ENCODE results near the gene GALNT2.

GALNT2 gene

DNA sequence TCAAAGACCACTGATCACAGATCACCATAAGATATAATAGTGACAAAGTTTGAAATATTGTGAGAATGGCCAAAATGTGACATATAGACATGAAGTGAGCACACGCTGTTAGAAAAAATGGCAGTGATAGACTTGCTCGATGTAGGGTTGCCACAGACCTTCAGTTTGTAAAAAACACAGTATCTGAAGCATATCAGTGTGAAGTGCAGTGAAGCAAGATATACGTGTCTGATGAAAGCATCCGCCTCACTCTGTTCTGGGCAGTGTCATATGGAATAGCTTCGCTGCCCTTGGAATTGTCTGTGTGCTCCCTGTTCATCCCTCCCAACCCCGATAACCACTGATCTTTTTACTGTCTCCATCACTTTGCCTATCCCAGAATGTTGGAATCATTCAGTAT, 50.7 kb downstream of the GALNT2 start:
- DNase-seq, result no peak

DNA sequence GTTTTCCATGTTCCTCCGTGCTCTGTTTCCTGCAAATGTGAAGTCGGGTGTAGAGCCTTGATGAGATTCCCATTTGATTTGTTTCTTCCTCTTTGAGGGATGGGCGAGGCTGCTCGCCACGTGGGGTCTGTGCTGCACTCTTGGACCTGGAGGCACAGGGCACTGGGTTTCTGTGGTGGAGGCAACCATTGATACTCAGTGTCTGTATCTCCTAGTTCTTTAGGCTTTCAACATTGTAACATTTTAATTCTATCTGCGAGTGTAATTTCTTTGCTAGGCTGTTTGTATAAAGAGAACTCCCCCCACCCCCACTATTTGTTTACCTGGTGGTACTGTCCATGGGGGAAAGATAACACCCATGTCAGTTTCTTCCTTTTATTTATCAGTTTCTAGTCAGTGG, 52.3 kb downstream of the GALNT2 start:
- no peak for DNase-seq

- no peak for DNase-seq
Measured at GRCh38 chr1:230120289-230120920, 53.4 kb downstream of the GALNT2 start.

- no peak for DNase-seq
Measured at GRCh38 chr1:230120921-230121381, 53.9 kb downstream of the GALNT2 start.

DNA sequence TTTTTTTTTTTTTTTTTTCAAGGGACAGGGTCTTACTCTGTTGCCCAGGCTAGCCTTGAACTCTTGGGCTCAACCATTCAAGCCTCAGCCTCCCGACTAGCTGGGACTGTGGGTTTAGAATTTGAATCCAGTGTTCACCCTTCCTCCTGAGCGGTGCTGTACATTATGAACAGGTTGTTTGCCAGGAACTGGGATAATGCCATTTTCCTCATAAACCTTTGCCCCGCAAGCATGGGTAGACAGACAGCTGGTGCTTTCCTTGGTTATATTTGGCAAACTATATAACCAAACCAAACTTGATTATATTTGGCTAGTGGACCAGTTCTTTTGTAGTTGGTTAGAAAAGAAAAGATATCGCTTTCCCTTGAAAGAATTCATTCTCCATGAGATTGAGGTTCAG, 54.9 kb downstream of the GALNT2 start:
- DNase-seq, result no peak

GRCh38 chr1:230122366-230123279, 55.6 kb downstream of the GALNT2 start:
- DNase-seq, result no peak

DNA sequence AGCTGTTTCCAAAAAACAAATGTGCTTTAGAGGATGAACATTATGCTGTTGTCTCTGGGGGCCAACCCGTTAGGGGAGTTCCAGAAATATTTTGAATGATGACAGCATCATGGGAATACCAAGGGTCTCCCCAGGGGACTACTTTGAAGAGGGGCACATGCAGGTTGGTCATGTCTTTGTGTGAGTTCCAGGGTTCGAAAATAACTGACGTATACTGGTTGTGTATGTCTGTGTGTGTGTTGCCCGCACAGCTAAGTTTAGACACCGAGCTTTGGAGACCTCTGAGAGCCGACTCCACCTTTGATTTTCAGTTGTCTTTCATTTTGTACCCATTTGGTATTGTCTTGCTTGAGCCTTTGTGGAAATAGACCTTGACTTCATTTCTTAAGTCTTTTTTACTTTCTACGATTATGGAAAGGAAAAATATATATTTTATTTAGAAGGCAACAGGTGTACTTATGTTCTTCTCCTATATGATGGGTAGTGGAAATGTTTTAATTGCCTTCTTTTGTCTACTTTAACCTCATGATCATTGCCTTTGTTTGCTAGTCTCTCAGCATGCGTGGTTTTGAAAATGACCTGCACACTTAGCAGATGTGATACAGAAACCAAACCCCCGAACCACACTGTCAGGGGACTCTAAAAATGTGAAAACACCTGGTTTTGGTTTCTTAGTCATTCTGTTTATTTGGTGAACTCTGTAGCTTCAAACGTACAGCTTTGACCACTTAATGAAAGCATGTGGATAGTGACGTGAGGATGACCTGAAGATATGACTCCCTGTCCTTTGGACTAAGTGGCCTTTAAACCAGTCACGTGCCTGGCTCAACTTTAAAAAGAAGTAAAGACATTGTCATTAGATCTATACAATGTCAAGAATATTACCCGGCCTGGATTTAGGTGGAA, 56.5 kb downstream of the GALNT2 start:
- DNase-seq, result no peak

- DNase-seq, result no peak
Measured at GRCh38 chr1:230124186-230125128, 57.4 kb downstream of the GALNT2 start.

GRCh38 chr1:230125141-230125540, 58.1 kb downstream of the GALNT2 start:
- DNase-seq, result no peak

GRCh38 chr1:230125640-230126528, 58.8 kb downstream of the GALNT2 start:
- no peak for DNase-seq

- DNase-seq, result no peak
Measured at GRCh38 chr1:230126529-230127104, 59.6 kb downstream of the GALNT2 start.

DNA sequence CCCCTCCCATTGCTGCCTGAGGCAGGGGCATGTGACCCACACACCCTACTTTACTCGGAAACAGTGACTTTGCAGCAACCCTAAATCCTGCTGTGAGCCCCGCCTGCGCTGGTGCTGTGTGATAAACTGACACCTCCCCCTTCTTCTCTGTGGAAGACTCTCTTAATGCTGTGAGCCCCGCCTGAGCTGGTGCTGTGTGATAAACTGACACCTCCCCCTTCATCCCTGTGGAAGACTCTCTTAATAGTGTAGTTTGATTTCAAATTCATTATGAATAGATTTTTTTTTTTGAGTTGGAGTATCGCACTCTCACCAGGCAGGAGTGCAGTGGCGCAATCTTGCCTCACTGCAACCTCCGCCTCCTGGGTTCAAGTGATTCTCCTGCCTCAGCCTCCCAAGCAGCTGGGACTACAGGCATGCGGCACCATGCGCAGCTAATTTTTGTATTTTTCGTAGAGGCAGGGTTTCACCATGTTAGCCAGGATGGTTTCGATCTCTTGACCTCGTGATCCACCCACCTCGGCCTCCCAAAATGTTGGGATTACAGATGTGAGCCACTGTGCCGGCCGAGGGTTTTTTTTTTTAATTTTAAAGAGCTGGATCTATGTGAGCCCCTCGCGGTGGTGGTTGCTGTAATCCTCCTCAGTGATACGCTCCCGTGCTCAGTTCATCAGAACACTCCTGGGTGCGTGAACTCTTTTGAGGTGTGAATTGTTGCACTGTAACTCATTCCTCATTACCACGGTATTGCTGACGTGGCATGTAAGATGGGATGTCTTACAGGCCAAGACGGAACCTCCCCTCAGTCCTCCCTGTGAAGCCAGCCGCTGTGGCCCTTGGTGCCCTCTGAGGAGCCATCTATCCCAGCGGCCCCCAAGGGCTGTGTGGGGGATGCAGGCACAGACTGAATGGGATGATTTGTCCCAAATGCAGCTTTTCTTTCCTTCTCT, 60.3 kb downstream of the GALNT2 start:
- no peak for DNase-seq

GRCh38 chr1:230128569-230129285, 61.7 kb downstream of the GALNT2 start:
- no peak for DNase-seq

DNA sequence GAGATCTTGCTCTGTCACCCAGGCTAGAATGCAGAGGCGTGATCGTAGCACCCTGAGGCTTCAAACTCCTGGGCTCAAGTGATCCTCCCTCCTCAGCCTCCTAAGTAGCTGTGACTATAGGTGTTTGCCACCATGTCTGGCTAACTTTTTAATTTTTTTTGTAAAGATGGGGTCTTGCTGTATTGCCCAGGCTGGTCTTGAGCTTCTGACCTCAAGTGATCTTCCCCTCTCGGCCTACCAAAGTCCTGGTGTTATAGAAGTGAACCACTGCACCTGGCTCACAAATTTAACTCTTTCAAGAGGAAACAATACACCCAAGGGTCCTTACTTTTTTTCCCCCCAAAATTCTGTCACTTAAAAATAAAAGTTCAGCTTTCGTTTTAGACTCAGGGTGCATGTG, 62.3 kb downstream of the GALNT2 start:
- no peak for DNase-seq

DNA sequence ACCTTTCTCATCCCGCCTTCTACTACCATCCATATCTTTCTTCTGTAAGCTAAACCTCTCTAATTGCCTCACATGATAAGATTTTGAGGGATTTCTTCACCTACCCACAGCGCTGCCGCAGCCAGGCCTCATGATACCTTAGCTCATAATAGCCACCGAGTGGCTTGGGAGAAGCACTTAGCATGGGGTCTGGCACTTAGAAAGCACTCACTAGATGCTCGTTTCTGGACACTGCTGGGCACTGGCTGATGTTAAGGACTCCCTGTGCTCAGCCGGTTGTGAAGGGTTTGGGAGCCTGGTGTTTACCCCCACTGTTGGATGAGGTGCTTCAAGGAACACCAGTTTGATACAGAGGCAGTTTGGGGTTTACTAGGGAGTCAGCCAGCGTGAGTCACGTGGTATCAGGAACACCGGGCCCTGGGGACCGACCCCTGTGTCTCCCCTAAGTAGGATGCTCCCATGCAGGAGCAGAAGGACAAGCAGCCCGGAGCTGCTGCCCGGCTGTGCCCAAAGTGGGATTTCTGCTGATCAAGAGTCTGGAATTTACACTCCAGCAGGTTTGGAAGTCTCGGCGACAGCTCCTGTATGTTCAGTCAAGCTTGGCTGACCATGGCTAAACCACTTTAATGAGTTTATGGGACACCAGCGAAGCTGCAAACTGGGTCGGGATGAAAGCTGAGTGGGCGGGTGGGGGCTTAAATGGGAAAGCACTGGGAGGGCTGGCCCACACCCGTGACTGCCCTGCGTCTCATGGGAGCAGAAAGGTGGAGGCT, 63.3 kb downstream of the GALNT2 start:
- DNase-seq, result no peak

- no peak for DNase-seq
Measured at GRCh38 chr1:230131457-230131856, 64.4 kb downstream of the GALNT2 start.

- DNase-seq, result no peak
Measured at GRCh38 chr1:230132758-230133157, 65.7 kb downstream of the GALNT2 start.

DNA sequence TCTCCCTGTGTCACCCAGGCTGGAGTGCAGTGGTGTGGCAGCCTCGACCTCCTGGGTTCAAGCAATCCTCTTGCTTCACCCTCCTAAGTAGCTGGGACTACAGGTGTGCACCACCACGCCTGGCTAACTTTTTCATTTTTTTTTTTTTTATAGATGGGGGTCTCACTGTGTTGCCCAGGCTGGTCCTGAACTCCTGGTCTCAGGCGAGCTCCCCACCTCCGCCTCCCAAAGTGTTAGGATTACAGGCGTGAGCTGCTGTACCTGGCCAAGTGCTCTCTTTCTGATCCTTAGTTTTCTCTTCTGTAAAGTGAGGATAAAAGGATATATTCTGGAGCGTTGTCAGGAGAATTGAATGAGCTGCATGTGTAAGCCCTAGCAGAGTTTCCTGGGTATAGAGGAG, 68.7 kb downstream of the GALNT2 start:
- no peak for DNase-seq

Data from right forelimb (tissue), 1 donor.